ENCODE results near the gene TMCC2. TPM values are rescaled to one million over a fixed set of nuclear protein-coding genes. Genes with fewer than 3 reads are reported as not detected.

TMCC2 gene
- total RNA-seq, 1 experiment from 2014 or later: 2.7 TPM

DNA sequence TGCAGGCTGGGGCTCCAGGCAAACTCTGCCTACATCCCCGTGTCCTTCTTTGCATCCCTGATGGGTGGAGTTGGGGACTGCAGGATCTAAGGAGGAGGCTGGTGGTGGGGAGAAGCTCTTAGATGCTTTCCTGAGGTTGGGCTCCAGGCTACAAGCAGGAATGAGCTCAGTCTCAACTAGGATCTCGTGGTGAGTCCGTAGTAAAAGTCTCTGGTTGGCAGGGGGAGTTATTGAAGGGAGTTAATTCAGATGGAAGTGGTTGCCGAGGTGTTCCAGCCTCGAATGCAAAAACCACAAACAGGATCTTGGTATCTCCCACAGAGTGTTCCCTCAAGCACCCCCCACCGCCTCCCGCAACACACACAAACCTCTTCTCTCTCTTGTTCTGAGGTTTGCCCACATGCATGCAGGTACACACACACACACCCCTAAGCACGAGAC is 35.0 kb downstream of the TMCC2 start:
- H3K79me2 ChIP-seq (ENCODE audit: insufficient read depth, low read length): no peaks in the 10 kb centered on the region
- H3K4me1 ChIP-seq (ENCODE audit: control insufficient read depth in 1 of 2, insufficient read depth in 2 of 2, low read length in 2 of 2): peaks cover 28 to 67% of the 10 kb centered on the region in 2 experiments
- no peak for DNase-seq (ENCODE audit: low read depth, low spot score)
- H3K9me3 ChIP-seq (ENCODE audit: control insufficient read depth in 1 of 2, insufficient read depth in 1 of 2, low read depth in 1 of 2, low read length in 2 of 2): no peaks in the 10 kb centered on the region
- H3K4me2 ChIP-seq (ENCODE audit: low read length): no peak overlapping the region
- no peak for ATAC-seq
- BruUV-seq (replicated peaks): no TSS peak
- ChIA-PET CTCF (interaction anchor here (1.0 to 1.9 kb wide), 5 partner anchors 8 to 456 kb away, joined by 3 to 5 read pairs (median 3); no protein-coding TSS in a partner anchor), RAD21 (ENCODE audit: low non-redundant PET in 1 of 2, low total read pairs in 2 of 2, uncharacterized antibody in 2 of 2, unreplicated experiment in 2 of 2) (no interaction called here), POLR2A (no interaction called here)
- no peaks in the 10 kb centered on the region for H3K27me3 ChIP-seq (ENCODE audit: insufficient read depth, low read length)
- no peaks in the 10 kb centered on the region for H4K20me1 ChIP-seq (ENCODE audit: insufficient read depth)
- no peaks in the 10 kb centered on the region for H3K9me2 ChIP-seq (ENCODE audit: insufficient read depth)
- TF ChIP-seq SP1 (IDR thresholded peaks at IDR 0.05; ENCODE audit: low read depth): no peak
- no peak for TF ChIP-seq POLR2A (IDR thresholded peaks at IDR 0.05; ENCODE audit: borderline replicate concordance, extremely low read depth, insufficient read depth, insufficient read length)
- TF ChIP-seq, protein P1, sequence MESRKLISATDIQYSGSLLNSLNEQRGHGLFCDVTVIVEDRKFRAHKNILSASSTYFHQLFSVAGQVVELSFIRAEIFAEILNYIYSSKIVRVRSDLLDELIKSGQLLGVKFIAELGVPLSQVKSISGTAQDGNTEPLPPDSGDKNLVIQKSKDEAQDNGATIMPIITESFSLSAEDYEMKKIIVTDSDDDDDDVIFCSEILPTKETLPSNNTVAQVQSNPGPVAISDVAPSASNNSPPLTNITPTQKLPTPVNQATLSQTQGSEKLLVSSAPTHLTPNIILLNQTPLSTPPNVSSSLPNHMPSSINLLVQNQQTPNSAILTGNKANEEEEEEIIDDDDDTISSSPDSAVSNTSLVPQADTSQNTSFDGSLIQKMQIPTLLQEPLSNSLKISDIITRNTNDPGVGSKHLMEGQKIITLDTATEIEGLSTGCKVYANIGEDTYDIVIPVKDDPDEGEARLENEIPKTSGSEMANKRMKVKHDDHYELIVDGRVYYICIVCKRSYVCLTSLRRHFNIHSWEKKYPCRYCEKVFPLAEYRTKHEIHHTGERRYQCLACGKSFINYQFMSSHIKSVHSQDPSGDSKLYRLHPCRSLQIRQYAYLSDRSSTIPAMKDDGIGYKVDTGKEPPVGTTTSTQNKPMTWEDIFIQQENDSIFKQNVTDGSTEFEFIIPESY (IDR thresholded peaks at IDR 0.05; ENCODE audit: extremely low read depth, insufficient replicate concordance, low read length): no peak
- TF ChIP-seq, protein P2, sequence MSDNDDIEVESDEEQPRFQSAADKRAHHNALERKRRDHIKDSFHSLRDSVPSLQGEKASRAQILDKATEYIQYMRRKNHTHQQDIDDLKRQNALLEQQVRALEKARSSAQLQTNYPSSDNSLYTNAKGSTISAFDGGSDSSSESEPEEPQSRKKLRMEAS (IDR thresholded peaks at IDR 0.05): no peak
- TF ChIP-seq TCF7L2 (IDR thresholded peaks at IDR 0.05; ENCODE audit: borderline replicate concordance, extremely low read depth, insufficient read depth, insufficient read length): no peak
- no peak for TF ChIP-seq RAD21 (IDR thresholded peaks at IDR 0.05; ENCODE audit: low read depth)
- no peak for TF ChIP-seq SRF (IDR thresholded peaks at IDR 0.05; ENCODE audit: low read depth)
- TF ChIP-seq CBX3 (IDR thresholded peaks at IDR 0.05; ENCODE audit: low read depth): no peak
- intact Hi-C loops (cut with micrococcal nuclease): no loop called here
- H3K4me3 ChIP-seq (replicated peaks in 1 of 2; ENCODE audit: low read depth in 1 of 2, low read length in 2 of 2): no peak overlapping the region
- no peak overlapping the region for H3K9ac ChIP-seq (ENCODE audit: low read length)
- no peaks in the 10 kb centered on the region for H3K36me3 ChIP-seq (ENCODE audit: control insufficient read depth in 1 of 2, insufficient read depth in 2 of 2, low read length in 2 of 2)
- no peak overlapping the region for H2AFZ ChIP-seq (ENCODE audit: low read depth, low read length, poor library complexity, severe bottlenecking)
- H3K27ac ChIP-seq (ENCODE audit: low read depth, low read length): no peak overlapping the region
